ENCODE results near the gene OR6V1.
"Not testable (repeated sequence)": the region's sequence is repeated elsewhere in the genome, so short reads cannot be mapped to it uniquely, and the experiment has no call there.

OR6V1 gene

DNA sequence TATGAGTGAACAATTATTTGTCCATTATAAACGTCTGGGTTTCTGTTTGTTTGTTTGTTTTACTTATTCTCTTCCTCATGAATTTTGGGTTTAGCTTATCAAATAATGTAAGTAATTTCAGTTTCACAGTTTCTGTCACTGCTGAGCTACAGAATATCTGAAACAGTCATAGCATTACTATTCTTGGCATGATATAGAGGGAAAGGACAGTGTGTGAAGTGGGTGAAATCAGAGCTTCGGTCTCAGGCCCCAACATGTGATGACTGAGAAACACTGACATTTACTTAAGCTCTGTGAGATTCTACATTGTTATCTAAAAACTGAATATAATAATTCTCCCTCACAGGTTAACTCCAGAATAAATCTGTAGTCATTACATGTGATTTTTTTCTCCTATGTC lies 8.8 kb upstream of the OR6V1 start:
- no peak for DNase-seq

- no peak for DNase-seq
Observed at GRCh38 chr7:143046426-143046851, 5.7 kb upstream of the OR6V1 start.

DNA sequence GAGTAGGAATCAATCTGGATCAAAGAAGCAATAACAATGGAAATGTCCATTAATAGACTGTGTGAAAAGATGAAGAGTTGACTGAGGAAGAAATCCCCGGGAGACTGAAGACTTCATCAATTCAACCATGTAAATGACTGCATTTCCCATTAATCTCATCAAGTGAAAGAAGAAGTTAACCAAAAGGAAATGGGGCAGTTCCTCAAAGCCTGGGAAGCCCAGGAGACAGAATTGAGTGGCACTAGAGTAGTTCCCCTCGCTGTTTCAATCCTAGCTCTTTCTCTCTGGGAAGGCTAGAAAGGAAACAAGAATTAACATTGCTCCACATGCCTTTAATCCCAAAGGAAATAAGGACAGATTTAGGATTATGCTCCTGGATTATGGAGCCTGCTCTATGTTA lies 4.8 kb upstream of the OR6V1 start:
- no peak for DNase-seq

DNA sequence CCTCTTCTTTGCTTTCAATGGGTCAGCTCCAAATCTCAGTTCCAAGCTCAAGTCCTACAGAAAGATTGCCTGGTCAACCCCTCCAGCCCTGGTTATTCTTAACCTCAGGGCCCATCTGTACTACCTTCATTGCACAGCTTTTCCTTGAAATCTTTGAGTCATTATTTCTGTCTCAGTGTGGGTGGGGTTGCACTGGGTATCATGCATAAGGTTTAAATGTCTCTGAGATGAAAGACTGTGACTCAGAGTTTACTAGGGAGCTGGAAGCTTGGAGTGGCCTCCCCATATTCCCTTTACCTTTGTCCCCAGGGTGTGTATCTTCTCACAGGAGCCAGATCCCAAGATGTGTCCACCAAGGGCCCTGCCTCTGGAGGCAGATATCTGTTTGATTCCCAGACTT lies 3.3 kb upstream of the OR6V1 start:
- DNase-seq, result no peak

GRCh38 chr7:143049362-143049761 lies 2.8 kb upstream of the OR6V1 start:
- DNase-seq, result no peak

- no peak for DNase-seq
Observed at GRCh38 chr7:143050931-143051330, 1.2 kb upstream of the OR6V1 start.

- DNase-seq, result no peak
Observed at GRCh38 chr7:143054621-143055020, 2.5 kb downstream of the OR6V1 start.

GRCh38 chr7:143055754-143056153 lies 3.6 kb downstream of the OR6V1 start:
- no peak for DNase-seq

DNA sequence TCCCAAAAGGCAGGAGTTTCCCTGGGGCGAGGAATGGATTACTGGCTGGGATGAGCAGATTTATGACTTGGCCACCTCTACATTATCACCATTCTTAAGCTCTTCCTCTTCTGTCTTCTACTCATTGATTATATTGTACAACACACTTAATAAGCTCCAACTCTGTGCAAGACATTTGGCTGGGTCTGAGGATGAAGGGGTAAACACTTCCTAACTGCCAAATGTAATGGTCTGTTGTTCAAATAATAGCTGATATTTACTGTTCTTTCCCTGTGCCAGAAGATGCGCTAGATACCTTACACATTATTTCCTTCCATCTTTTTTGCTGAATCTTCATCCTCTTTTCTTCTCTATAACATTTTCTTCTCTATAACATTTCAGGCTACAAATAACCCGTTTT lies 11.6 kb downstream of the OR6V1 start:
- no peak for DNase-seq

GRCh38 chr7:143068446-143068845 lies 16.3 kb downstream of the OR6V1 start:
- DNase-seq, result no peak

GRCh38 chr7:143069912-143070500 lies 17.9 kb downstream of the OR6V1 start:
- DNase-seq, result no peak

DNA sequence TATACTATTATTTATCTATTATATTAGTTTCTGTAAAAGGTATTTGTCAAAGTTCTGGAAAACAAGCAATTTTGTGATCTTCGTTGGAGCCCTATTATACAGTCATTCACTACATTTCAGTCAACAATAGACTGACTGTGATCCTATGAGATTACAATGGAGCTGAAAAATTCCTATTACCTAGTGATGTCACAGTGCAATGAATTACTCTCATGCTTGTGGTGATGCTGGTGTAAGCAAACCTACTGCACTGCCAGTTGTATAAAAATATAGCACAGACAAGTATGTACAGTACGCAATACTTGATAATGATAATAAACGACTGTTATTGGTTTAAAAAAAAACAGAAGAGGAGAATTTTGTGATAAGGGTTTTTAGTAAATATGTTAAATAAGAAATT lies 21.4 kb downstream of the OR6V1 start:
- no peak for DNase-seq

DNA sequence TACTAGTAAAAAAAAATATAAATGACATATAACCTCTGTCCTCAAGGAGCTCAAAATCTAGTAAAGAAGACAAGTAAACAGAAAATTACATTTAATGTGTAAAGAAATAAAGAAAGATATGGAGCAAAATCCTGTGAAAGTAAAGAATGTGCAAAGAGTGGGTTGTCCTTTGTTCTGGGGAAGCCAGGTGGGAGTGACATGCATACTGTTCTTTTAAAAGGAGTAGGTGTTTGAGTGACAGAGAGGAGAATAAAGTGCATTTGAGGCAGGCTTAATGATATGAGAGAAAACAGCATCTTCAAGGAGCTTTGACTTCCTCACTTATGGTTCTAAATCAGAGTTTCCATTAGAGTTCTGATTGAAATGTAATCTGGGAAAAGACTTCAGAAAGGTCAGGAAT lies 22.0 kb downstream of the OR6V1 start:
- no peak for DNase-seq

GRCh38 chr7:143085109-143085508 lies 33.0 kb downstream of the OR6V1 start:
- no peak for DNase-seq

DNA sequence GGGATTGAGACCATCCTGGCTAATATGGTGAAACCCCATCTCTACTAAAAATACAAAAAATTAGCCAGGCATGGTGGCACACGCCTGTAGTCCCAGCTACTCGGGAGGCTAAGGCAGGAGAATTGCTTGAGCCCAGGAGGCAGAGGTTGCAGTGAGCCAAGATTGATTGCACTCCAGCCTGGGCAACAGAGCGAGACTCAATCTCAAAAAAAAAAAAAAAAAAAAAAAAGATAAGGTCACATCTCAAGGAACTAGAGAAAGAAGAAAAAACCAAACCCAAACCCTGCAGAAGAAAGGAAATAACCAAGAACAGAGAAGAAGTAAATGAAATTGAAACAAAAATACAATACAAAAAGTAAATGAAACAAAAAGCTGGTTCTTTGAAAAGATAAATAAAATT lies 33.5 kb downstream of the OR6V1 start:
- not testable (repeated sequence) for DNase-seq

GRCh38 chr7:143088549-143089231 lies 36.5 kb downstream of the OR6V1 start:
- not testable (repeated sequence) for DNase-seq

DNA sequence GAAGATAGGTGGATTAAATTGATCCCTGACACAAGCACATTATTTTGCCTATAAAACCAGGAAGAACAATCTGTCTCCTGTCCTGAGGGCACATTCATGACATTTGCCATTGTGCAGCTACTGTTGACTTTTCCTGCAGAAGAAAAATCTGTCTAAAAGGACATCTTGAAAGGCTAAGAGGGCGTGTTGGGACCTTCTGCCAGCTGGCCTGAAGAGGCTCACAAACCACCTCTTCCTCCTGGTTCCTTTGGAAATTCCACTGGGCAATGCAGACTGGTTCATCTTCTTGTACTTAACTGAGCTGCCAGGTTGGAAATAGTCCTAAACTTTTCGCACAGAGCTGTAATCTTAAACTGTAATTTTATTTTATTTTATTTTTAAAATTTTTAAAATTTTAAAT lies 44.0 kb downstream of the OR6V1 start:
- no peak for DNase-seq

- DNase-seq, result not testable (repeated sequence)
Observed at GRCh38 chr7:143099579-143099978, 47.4 kb downstream of the OR6V1 start.

All from activated effector memory CD4-positive, alpha-beta T cell treated with Interleukin-2 at 50 U/mL for 16 hours (primary cell).